Right lobe of liver (tissue), 6 donors: Measurements from ENCODE around the gene MNT. TPM values are rescaled to one million over a fixed set of nuclear protein-coding genes. Genes with fewer than 3 reads are reported as not detected.

Source experiments
- ATAC-seq, 4 donors: fragments of 200-7000 bp; cut with Tn5 transposase; one replicate each; pipeline ENCODE4 v1.9.1; 2020; ENCODE audit warnings: mild to moderate bottlenecking in 4 of 4, moderate library complexity in 4 of 4
- DNase-seq, 3 donors: peaks; one replicate each; pipeline ENCODE4 v3.0.0-alpha.2; 2020
- H3K27ac ChIP-seq, 3 donors: fragments of 200-600 bp; one replicate each; pipeline ENCODE4 v1.8.0; 2022
- H3K27me3 ChIP-seq, 2 donors: fragments of 200-600 bp; one replicate each; pipeline ENCODE4 v1.8.0; 2022
- H3K36me3 ChIP-seq, 4 donors: fragments of 200-600 bp; sonication (generic) in 1 of 4; one replicate each; pipeline versions ENCODE4 v1.5.1 to v1.8.0; 2017 to 2022; ENCODE audit warnings: control low read depth in 1 of 4
- H3K4me1 ChIP-seq, 4 donors: fragments of 200-600 bp; sonication (generic) in 1 of 4; one replicate each; pipeline versions ENCODE4 v1.5.1 to v1.8.0; 2017 to 2022; ENCODE audit warnings: control low read depth in 1 of 4
- H3K4me3 ChIP-seq, 3 donors: fragments of 200-600 bp; one replicate each; pipeline ENCODE4 v1.8.0; 2022
- H3K9me3 ChIP-seq, 4 donors: fragments of 200-600 bp; sonication (generic) in 1 of 4; one replicate each; pipeline versions ENCODE4 v1.5.1 to v1.8.0; 2017 to 2022; ENCODE audit warnings: control low read depth in 1 of 4
- POLR2A ChIP-seq: fragments of 450-650 bp; IDR thresholded peaks from one replicate; pipeline ENCODE4 v1.6.1; 2017; ENCODE audit warnings: antibody characterized with exemption, mild to moderate bottlenecking
- WGBS: methylation state at CpG from one replicate; pipeline ENCODE4 v1.1.6; 2018; ENCODE audit warnings: low coverage, low lambda C conversion rate; ENCODE audit not compliant: insufficient coverage; ENCODE audit errors: missing lambda C conversion rate; 5-methylcytosine and 5-hydroxymethylcytosine counted together
- intact Hi-C, 2 donors: fragments of 100-400 bp; cut with DNase I; formaldehyde crosslinking; loops; one replicate each; pipeline versions ENCODE4 v1.11.2 to v1.14.1; 2022
- total RNA-seq, 6 experiments: library from RNA; depleted of rRNA in 2 of 6; stranded (reverse); fragments of >200 nt in 2 of 6; fragmentation: NEBNext Ultra II Directional in 3 of 6; extraction: Animal tissue kit (Norgen Biotek cat#: 25700) in 3 of 6; gene quantifications; one replicate each; pipeline versions ENCODE4 v1.1.0 to v1.2.4, GENCODE V29; 2016 to 2023
- TF ChIP-seq, protein P1 (sequence below), 4 donors: fragments of 200-600 bp in 3 of 4; fragments of 450-650 bp in 1 of 4; IDR thresholded peaks; one replicate each; pipeline versions ENCODE4 v1.5.1 to v1.8.0; 2016 to 2022; ENCODE audit warnings: antibody characterized with exemption in 4 of 4, mild to moderate bottlenecking in 2 of 4
- donor health status: DM: no; HTN: yes; CAD: no.
- donor health status: DM: no; HTN: no; CAD: no.
- donor health status: DM: no; HTN: no; CAD: no.
- donor health status: DM: no; HTN: yes; CAD: no.
- donor health status: DM: no; HTN: yes; CAD: no.

The MNT gene
- total RNA-seq, 6 experiments from 2014 or later = 3.3 to 12.6 (median 7.0) TPM

DNA sequence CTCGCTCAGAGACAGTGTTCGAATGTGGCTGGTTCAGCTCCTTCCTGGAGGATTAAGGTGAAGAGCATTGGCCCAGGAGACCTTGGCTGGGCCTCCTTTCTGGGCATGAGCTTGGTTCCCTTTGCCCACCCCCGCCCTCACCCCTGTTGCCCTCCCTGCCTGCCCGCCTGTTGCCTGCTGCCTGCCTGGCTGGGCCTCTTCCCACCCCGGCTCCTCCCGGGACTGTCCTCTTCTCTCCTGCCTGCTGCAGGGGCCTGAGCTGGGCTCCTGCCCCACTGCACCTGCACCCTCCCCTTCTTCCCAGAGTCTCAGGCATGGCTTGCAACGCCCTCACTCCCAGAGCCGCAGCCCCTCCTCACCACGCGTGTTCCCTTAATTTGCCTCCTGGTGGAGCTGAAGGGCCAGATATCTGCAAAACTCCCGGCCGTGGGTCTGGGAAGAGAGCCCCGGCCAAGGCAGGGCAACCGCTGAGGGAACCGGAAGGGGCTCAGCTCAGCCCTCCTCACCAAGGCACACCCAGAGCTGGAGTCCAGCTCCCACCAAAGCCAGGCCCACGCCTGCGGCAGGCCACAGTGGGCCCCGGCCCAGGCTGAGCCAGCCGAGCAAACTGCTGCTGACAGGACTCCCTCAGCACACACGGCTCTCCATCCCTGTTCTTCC lies 31.2 kb downstream of the MNT start:
- TF ChIP-seq POLR2A = no peak
- TF ChIP-seq, protein P1, sequence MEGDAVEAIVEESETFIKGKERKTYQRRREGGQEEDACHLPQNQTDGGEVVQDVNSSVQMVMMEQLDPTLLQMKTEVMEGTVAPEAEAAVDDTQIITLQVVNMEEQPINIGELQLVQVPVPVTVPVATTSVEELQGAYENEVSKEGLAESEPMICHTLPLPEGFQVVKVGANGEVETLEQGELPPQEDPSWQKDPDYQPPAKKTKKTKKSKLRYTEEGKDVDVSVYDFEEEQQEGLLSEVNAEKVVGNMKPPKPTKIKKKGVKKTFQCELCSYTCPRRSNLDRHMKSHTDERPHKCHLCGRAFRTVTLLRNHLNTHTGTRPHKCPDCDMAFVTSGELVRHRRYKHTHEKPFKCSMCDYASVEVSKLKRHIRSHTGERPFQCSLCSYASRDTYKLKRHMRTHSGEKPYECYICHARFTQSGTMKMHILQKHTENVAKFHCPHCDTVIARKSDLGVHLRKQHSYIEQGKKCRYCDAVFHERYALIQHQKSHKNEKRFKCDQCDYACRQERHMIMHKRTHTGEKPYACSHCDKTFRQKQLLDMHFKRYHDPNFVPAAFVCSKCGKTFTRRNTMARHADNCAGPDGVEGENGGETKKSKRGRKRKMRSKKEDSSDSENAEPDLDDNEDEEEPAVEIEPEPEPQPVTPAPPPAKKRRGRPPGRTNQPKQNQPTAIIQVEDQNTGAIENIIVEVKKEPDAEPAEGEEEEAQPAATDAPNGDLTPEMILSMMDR (IDR thresholded peaks at IDR 0.05) = no peak

DNA sequence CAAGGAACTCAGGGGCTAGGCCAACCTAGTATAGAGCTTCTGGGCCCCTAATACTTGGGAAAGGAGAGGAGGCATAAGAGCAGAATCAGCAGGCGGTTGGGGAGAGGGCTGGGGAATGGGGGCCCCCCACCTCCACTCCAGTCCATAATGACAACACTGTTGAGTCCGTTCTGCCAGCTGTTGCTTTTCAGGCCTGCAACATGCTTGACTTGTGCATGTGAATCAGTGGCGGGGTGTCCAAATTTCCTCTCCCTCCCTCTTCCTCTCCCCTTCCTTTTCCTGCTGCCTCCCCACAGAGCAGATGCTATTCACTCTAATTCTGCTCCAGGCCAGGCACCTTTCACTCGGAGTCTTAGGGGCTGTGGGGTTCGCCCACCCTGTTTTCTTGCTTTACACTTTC lies 31.8 kb downstream of the MNT start:
- Histone ChIP-seq H3K9me3 (no peaks in the 10 kb centered on the region), H3K4me1 (no peaks in the 10 kb centered on the region), H3K27ac (no peak overlapping the region), H3K36me3 (peaks cover 0 to 2% (median 0%) of the 10 kb centered on the region in 4 donors), H3K27me3 (no peaks in the 10 kb centered on the region), H3K4me3 (no peak overlapping the region)
- WGBS = 56% methylated on average over 4 of the region's 5 CpGs
- intact Hi-C loops = no loop called here
- no peak for TF ChIP-seq POLR2A
- TF ChIP-seq, protein P1 (IDR thresholded peaks at IDR 0.05) = no peak
- ATAC-seq = no peak
- no peak for DNase-seq

More for the DNA sequence above, 31.2 kb downstream of the MNT start:
- Histone ChIP-seq H3K4me1 (no peaks in the 10 kb centered on the region), H3K4me3 (no peak overlapping the region), H3K27ac (no peak overlapping the region), H3K9me3 (no peaks in the 10 kb centered on the region), H3K27me3 (no peaks in the 10 kb centered on the region), H3K36me3 (peaks cover 0 to 2% (median 0%) of the 10 kb centered on the region in 4 donors)
- intact Hi-C loops = no loop called here
- WGBS = 83% methylated on average over 3 of the region's 20 CpGs
- DNase-seq (no peak), ATAC-seq (no peak)

DNA sequence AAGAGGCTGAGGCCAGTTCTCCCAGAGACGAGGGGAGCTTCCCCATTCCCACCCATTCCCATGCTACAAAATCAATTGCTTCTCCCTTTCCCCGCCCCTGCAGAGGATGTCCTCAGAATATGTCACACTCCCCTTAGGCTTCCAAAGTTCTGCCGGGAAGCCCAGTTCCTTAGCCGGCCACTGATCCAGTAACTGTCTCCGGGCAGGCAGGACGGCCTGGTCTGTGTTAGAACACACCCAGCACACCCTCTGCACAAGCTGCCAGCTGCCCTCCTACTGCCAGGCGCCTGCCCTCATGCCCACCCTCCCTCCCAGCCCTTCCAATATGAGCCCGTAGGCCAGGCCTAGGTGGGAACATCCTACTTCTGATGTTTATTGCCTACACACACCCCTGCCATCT lies 32.5 kb downstream of the MNT start:
- Histone ChIP-seq H3K4me3 (no peak overlapping the region), H3K36me3 (peaks cover 0 to 2% (median 0%) of the 10 kb centered on the region in 4 donors), H3K27ac (no peak overlapping the region), H3K9me3 (no peaks in the 10 kb centered on the region), H3K27me3 (no peaks in the 10 kb centered on the region), H3K4me1 (no peaks in the 10 kb centered on the region)
- TF ChIP-seq, protein P1 (IDR thresholded peaks at IDR 0.05) = no peak
- no peak for TF ChIP-seq POLR2A
- ATAC-seq (no peak), DNase-seq (no peak)
- WGBS = 100% methylated on average over 4 of the region's 8 CpGs
- intact Hi-C loops = no loop called here

DNA sequence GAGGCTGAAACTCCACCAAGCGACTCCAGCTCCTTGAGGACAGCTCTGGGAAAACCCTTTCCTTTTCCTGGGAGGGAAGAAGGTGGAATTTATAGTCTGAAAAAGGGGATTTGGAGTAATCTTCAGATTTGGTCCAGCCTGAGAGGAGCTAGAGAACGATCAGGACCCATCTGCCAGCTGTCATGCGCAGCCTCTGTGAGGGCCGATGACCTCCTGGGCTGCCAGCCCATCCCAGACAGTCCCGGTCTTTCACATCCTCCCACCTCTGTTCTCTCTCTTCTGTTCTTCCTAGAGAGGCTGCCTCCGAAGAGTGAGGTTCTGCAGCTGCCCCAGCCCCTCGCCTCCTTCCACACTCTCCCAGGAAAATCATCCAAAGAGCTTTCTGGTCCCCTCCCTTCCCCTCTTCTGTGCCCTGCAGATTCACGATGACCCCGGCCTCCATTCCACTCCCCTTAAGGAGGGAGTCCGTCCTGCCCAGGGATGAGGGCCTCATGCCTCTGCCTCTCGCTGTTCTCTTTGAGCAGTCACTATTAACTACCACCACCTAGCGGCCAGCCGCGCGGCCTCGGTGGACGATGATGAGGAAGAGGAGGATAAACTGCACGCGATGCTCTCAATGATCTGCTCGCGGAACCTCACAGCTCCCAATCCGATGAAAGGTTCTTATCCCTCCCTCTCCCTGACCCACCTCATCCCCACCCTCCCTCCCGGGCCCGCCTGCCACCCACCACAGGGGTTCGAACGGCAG lies 33.9 kb downstream of the MNT start:
- WGBS = 85% methylated on average over 23 of the region's 26 CpGs
- Histone ChIP-seq H3K4me1 (no peaks in the 10 kb centered on the region), H3K27ac (no peak overlapping the region), H3K36me3 (peaks cover 0 to 2% (median 0%) of the 10 kb centered on the region in 4 donors), H3K4me3 (no peak overlapping the region), H3K9me3 (no peaks in the 10 kb centered on the region), H3K27me3 (no peaks in the 10 kb centered on the region)
- ATAC-seq (no peak), DNase-seq (no peak)
- intact Hi-C loops = no loop called here
- TF ChIP-seq POLR2A = no peak

DNA sequence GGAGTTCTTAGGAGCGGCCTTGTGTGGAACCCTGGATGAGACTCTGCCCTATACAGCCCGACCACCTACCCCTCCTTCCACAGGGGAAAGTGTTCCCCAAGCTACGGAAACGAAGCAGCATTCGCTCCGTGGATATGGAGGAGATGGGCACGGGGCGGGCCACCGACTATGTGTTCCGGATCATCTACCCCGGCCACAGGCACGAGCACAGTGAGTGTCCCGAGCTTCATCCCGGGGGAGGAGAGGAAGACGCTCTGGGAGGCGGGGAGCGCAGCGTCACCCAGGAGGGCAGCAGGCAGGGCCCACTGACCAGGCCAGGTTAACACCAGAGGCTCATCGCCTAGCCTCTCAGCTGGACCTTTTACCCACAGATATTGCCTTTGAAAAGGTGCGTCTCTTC lies 35.7 kb downstream of the MNT start:
- intact Hi-C loops = no loop called here
- Histone ChIP-seq H3K9me3 (no peaks in the 10 kb centered on the region), H3K4me1 (no peaks in the 10 kb centered on the region), H3K36me3 (peaks cover 0 to 2% (median 0%) of the 10 kb centered on the region in 4 donors), H3K4me3 (no peak overlapping the region), H3K27ac (no peak overlapping the region), H3K27me3 (no peaks in the 10 kb centered on the region)
- no peak for ATAC-seq
- no peak for DNase-seq
- 96% methylated on average over 10 of the region's 20 CpGs for WGBS
- no peak for TF ChIP-seq POLR2A
- TF ChIP-seq, protein P1 (IDR thresholded peaks at IDR 0.05) = no peak
